BE2C (cell line): ENCODE results near the gene GIT2.
A peak's percentile ranks its signal among the peaks of the same experiment; 100 is the strongest.

Source experiments
- DNase-seq: peaks from one replicate; pipeline ENCODE4 v3.0.0-alpha.2; 2020
- H3K27me3 ChIP-seq: fragments of 250-450 bp; sonication (Bioruptor Pico); 2 replicates; pipeline ENCODE4 v1.5.1; 2020; ENCODE audit warnings: mild to moderate bottlenecking
- H3K36me3 ChIP-seq: fragments of 250-450 bp; sonication (Bioruptor Pico); 2 replicates; pipeline ENCODE4 v1.5.1; 2020; ENCODE audit warnings: mild to moderate bottlenecking
- H3K4me1 ChIP-seq: fragments of 250-450 bp; sonication (Bioruptor Pico); 2 replicates; pipeline ENCODE4 v1.5.1; 2020
- H3K4me3 ChIP-seq: 2 replicates; pipeline ENCODE4 v1.5.1; 2011; ENCODE audit warnings: low read depth, low read length
- H3K9me3 ChIP-seq: fragments of 250-450 bp; sonication (Bioruptor Pico); 2 replicates; pipeline ENCODE4 v1.5.1; 2020
- CTCF ChIP-seq: IDR thresholded peaks from 2 replicates; pipeline ENCODE4 v1.5.1; 2012; ENCODE audit warnings: mild to moderate bottlenecking, low read depth, low read length

GIT2 gene

GRCh38 chr12:109890620-109891170, 105.5 kb downstream of the GIT2 start:
- Histone ChIP-seq H3K4me3 (no peak overlapping the region), H3K4me1 (no peaks in the 10 kb centered on the region), H3K9me3 (no peaks in the 10 kb centered on the region), H3K36me3 (no peaks in the 10 kb centered on the region), H3K27me3 (no peaks in the 10 kb centered on the region)
- no peak for DNase-seq
- TF ChIP-seq CTCF = no peak

GRCh38 chr12:109888179-109889020, 107.8 kb downstream of the GIT2 start:
- H3K36me3 ChIP-seq = no peaks in the 10 kb centered on the region
- H3K27me3 ChIP-seq = peaks cover 13% of the 10 kb centered on the region
- no peaks in the 10 kb centered on the region; the same call in 1 of the 2 replicates for H3K9me3 ChIP-seq
- no peak for DNase-seq
- no peak overlapping the region for H3K4me3 ChIP-seq
- H3K4me1 ChIP-seq = no peaks in the 10 kb centered on the region
- TF ChIP-seq CTCF = no peak

GRCh38 chr12:109885616-109886015, 110.6 kb downstream of the GIT2 start:
- H3K9me3 ChIP-seq = no peaks in the 10 kb centered on the region; the same call in 1 of the 2 replicates
- no peak for DNase-seq
- H3K4me3 ChIP-seq = no peak overlapping the region
- no peak for TF ChIP-seq CTCF
- H3K4me1 ChIP-seq = peaks cover 4% of the 10 kb centered on the region
- no peaks in the 10 kb centered on the region for H3K36me3 ChIP-seq
- peaks cover 37% of the 10 kb centered on the region for H3K27me3 ChIP-seq

- no peak for DNase-seq
- H3K4me1 ChIP-seq = peaks cover 4% of the 10 kb centered on the region
Measured at GRCh38 chr12:109883461-109883860, 112.7 kb downstream of the GIT2 start.

GRCh38 chr12:109881752-109882151, 114.4 kb downstream of the GIT2 start:
- no peak for DNase-seq
- no peaks in the 10 kb centered on the region for H3K36me3 ChIP-seq
- no peak overlapping the region for H3K4me3 ChIP-seq
- peaks cover 4% of the 10 kb centered on the region for H3K4me1 ChIP-seq
- TF ChIP-seq CTCF = no peak
- no peaks in the 10 kb centered on the region; the same call in 1 of the 2 replicates for H3K9me3 ChIP-seq
- peaks cover 44% of the 10 kb centered on the region for H3K27me3 ChIP-seq

More at GRCh38 chr12:109883461-109883860, 112.7 kb downstream of the GIT2 start:
- Histone ChIP-seq H3K4me3 (no peak overlapping the region), H3K27me3 (peaks cover 44% of the 10 kb centered on the region), H3K9me3 (no peaks in the 10 kb centered on the region; the same call in 1 of the 2 replicates), H3K36me3 (no peaks in the 10 kb centered on the region)
- TF ChIP-seq CTCF = no peak

GRCh38 chr12:109880938-109881337, 115.2 kb downstream of the GIT2 start:
- no peak for TF ChIP-seq CTCF
- no peaks in the 10 kb centered on the region for H3K36me3 ChIP-seq
- peaks cover 4% of the 10 kb centered on the region for H3K4me1 ChIP-seq
- no peak for DNase-seq
- H3K27me3 ChIP-seq = peaks cover 44% of the 10 kb centered on the region
- H3K9me3 ChIP-seq = no peaks in the 10 kb centered on the region; the same call in 1 of the 2 replicates
- H3K4me3 ChIP-seq = peak overlapping the region; percentile 52
